ENCODE results near the gene PIGT. TPM values are rescaled to one million over a fixed set of nuclear protein-coding genes. Genes with fewer than 3 reads are reported as not detected.

Gene PIGT
- total and polyA plus RNA-seq, 2 of the 13 experiments (the other 11 are each of a cell fraction or from before 2014, with no cell fraction given) = 65.9 to 74.1 TPM

DNA sequence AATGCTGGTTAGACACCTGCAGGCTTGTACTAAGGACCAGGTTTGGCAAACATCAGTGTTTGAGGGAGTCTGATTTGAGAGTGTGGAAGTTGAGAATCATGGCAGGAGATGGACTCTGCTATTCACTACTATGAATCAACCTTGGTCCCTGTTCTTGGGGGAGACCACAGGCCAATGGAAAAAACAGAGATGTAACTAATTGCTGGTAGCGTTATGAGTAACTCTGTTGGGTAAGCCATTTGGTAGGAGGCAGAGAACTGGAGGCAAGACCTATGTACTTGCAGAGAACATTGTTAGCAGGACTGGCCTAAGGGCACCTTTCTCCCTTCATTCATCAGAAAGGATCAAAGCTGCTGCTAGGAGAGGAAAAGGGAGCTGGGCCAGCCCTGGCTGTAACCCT lies 45.3 kb downstream of the PIGT start:
- Histone ChIP-seq H3K4me3 (replicated peaks in 1 of 3; ENCODE audit: insufficient read depth in 1 of 3, low read depth in 2 of 3, low read length in 3 of 3) (no peak overlapping the region), H3K9me3 (ENCODE audit: low read length) (no peaks in the 10 kb centered on the region), H3K36me3 (replicated peaks in 1 of 2; ENCODE audit: control insufficient read depth in 1 of 2, insufficient read depth in 2 of 2, low read length in 2 of 2) (no peaks in the 10 kb centered on the region), H3K27ac (ENCODE audit: extremely low read length, insufficient read depth, low read length) (no peak overlapping the region), H3K4me1 (ENCODE audit: insufficient read depth, low read length) (no peaks in the 10 kb centered on the region), H4K20me1 (ENCODE audit: insufficient read depth, low read length) (no peaks in the 10 kb centered on the region), H3K79me2 (ENCODE audit: insufficient read depth, low read length) (no peaks in the 10 kb centered on the region), H3K4me2 (ENCODE audit: low read depth, low read length) (no peak overlapping the region), H3K9ac (ENCODE audit: insufficient read depth, low read depth, low read length) (no peak overlapping the region), H3K27me3 (ENCODE audit: control insufficient read depth in 1 of 2, insufficient read depth in 2 of 2, low read length in 2 of 2) (peaks cover 0 to 5% of the 10 kb centered on the region in 2 experiments; a peak in 2 of 5 replicates), H2AFZ (ENCODE audit: low read length) (no peak overlapping the region)
- FAIRE-seq (no peak), DNase-seq (ENCODE audit: low spot score) (no peak), ATAC-seq (no peak)
- in situ Hi-C loops (cut with HindIII; ENCODE audit: extremely low pct_ligation_motif_present, low pct_unique_long_range_greater_than_20kb) (no loop called here), intact Hi-C loops (cut with micrococcal nuclease; ENCODE audit: unreplicated experiment) (no loop called here)
- 0% methylated on average over 1 of the region's 1 CpG for WGBS (ENCODE audit: low lambda C conversion rate)
- no peak for TF ChIP-seq RFXANK (CRISPR knock-in tag; IDR thresholded peaks at IDR 0.05)
- CTCF ChIA-PET (ENCODE audit: low intra/inter-chr PET ratio, low total read pairs) = no interaction called here
- POLR2A ChIA-PET = no interaction called here
- BruUV-seq (replicated peaks) = no TSS peak

DNA sequence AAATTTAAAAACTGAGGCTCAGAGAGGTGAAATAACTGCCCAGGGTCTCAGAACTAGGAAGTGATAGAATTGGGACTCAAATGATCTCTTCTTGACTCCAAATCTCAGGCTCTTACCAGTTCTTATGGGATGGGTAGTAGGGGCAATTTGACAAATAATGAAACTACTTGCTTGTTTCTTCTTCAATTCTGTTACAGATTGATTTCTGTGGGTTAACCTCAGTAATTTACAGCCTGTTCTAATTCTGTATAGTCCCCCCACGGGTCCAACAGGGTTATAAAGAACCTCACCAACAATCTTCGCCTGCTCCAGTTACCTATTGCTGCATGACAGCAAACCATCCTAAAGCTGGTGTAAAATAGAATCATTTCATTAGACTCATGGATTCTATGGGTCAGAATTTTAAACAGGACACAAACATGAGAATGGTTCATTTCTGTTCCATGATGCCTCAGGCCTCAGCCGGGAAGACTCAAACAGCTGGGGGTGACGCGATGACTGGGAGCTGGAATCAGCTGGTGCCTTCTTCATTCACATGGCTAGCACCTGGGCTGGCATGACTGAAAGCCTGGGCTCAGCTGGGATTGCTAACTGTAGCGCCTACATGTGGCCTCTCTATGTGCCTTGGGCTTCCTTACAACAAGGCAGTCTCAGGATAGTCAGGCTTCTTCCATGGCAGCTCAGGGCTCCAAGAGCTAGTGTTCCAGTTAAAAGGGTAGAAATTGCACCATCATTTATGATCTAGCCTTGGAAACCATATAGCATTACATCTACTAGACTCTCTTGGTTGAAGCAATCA lies 47.0 kb downstream of the PIGT start:
- peaks cover 3% of the 10 kb centered on the region for H3K4me1 ChIP-seq (ENCODE audit: insufficient read depth, low read length)
- no peaks in the 10 kb centered on the region for H3K79me2 ChIP-seq (ENCODE audit: insufficient read depth, low read length)
- peaks cover 1 to 5% of the 10 kb centered on the region in 2 experiments; a peak in 3 of 5 replicates for H3K27me3 ChIP-seq (ENCODE audit: control insufficient read depth in 1 of 2, insufficient read depth in 2 of 2, low read length in 2 of 2)
- no peak overlapping the region for H3K27ac ChIP-seq (ENCODE audit: extremely low read length, insufficient read depth, low read length)
- H3K9ac ChIP-seq (ENCODE audit: insufficient read depth, low read depth, low read length) = no peak overlapping the region
- no peaks in the 10 kb centered on the region for H3K36me3 ChIP-seq (replicated peaks in 1 of 2; ENCODE audit: control insufficient read depth in 1 of 2, insufficient read depth in 2 of 2, low read length in 2 of 2)
- TF ChIP-seq, protein P1, sequence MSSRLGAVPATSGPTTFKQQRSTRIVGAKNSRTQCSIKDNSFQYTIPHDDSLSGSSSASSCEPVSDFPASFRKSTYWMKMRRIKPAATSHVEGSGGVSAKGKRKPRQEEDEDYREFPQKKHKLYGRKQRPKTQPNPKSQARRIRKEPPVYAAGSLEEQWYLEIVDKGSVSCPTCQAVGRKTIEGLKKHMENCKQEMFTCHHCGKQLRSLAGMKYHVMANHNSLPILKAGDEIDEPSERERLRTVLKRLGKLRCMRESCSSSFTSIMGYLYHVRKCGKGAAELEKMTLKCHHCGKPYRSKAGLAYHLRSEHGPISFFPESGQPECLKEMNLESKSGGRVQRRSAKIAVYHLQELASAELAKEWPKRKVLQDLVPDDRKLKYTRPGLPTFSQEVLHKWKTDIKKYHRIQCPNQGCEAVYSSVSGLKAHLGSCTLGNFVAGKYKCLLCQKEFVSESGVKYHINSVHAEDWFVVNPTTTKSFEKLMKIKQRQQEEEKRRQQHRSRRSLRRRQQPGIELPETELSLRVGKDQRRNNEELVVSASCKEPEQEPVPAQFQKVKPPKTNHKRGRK (CRISPR knock-in tag; IDR thresholded peaks at IDR 0.05) = no peak
- no peak for TF ChIP-seq ZNF761 (CRISPR knock-in tag; conservative IDR thresholded peaks at IDR 0.05)
- TF ChIP-seq TAF1 (CRISPR knock-in tag; IDR thresholded peaks at IDR 0.05) = no peak
- WGBS (ENCODE audit: low lambda C conversion rate) = 35% methylated on average over 6 of the region's 6 CpGs
- DNase-seq (ENCODE audit: low spot score) = no peak
- in situ Hi-C loops (cut with HindIII; ENCODE audit: extremely low pct_ligation_motif_present, low pct_unique_long_range_greater_than_20kb) (no loop called here), intact Hi-C loops (cut with micrococcal nuclease; ENCODE audit: unreplicated experiment) (no loop called here)
- BruUV-seq (replicated peaks) = no TSS peak
- no peaks in the 10 kb centered on the region for H4K20me1 ChIP-seq (ENCODE audit: insufficient read depth, low read length)
- ChIA-PET POLR2A (no interaction called here), CTCF (ENCODE audit: low intra/inter-chr PET ratio, low total read pairs) (no interaction called here)
- no peak for ATAC-seq
- H2AFZ ChIP-seq (ENCODE audit: low read length) = no peak overlapping the region
- no peaks in the 10 kb centered on the region for H3K9me3 ChIP-seq (ENCODE audit: low read length)
- no peak for FAIRE-seq
- H3K4me2 ChIP-seq (ENCODE audit: low read depth, low read length) = no peak overlapping the region
- no peak overlapping the region for H3K4me3 ChIP-seq (replicated peaks in 1 of 3; ENCODE audit: insufficient read depth in 1 of 3, low read depth in 2 of 3, low read length in 3 of 3)

All from HepG2 (cell line).